ENCODE data around the gene CERT1. TPM values are rescaled to one million over a fixed set of nuclear protein-coding genes. Genes with fewer than 3 reads are reported as not detected.
A peak's percentile ranks its signal among the peaks of the same experiment; 100 is the strongest.
"Not testable (repeated sequence)": the region's sequence is repeated elsewhere in the genome, so short reads cannot be mapped to it uniquely, and the experiment has no call there.

The CERT1 gene
- total and polyA plus RNA-seq, 2 donors (not counting 1 experiment from before 2014, with no cell fraction given) = 18.0 to 36.0 TPM

- no peaks in the 10 kb centered on the region for H4K20me1 ChIP-seq (ENCODE audit: control insufficient read depth, extremely low read depth, insufficient read depth, low read length)
- H3K4me3 ChIP-seq (replicated peaks in 1 of 4; ENCODE audit: control extremely low read depth in 1 of 4, insufficient read depth in 1 of 4, low read depth in 3 of 4, low read length in 4 of 4) = no peak overlapping the region
- H3K79me2 ChIP-seq (ENCODE audit: control insufficient read depth, insufficient read depth, low read length) = peaks cover 45% of the 10 kb centered on the region
- H3K9me3 ChIP-seq (ENCODE audit: control insufficient read depth, insufficient read depth, low read depth, low read length) = no peaks in the 10 kb centered on the region
- H3K27ac ChIP-seq (ENCODE audit: insufficient read depth, low read length) = no peak overlapping the region
- H2AFZ ChIP-seq (ENCODE audit: low read length) = no peak overlapping the region
- H3K27me3 ChIP-seq (ENCODE audit: control insufficient read depth, insufficient read depth, low read length) = no peaks in the 10 kb centered on the region
- H3K4me2 ChIP-seq (ENCODE audit: extremely low read depth, insufficient read depth, low read length) = no peak overlapping the region
- H3K4me1 ChIP-seq (ENCODE audit: control insufficient read depth, extremely low read depth, insufficient read depth, low read length) = no peaks in the 10 kb centered on the region
- no peaks in the 10 kb centered on the region for H3K36me3 ChIP-seq (ENCODE audit: control insufficient read depth, insufficient read depth, low read length)
- no peak overlapping the region for H3K9ac ChIP-seq (ENCODE audit: insufficient read depth, low read length)
- TF ChIP-seq EZH2 (IDR thresholded peaks at IDR 0.05; ENCODE audit: low read length, missing control alignments) = no peak
- TF ChIP-seq CTCF (conservative IDR thresholded peaks at IDR 0.05 in 1 of 2, IDR thresholded peaks at IDR 0.05 in 1 of 2; ENCODE audit: low read depth in 1 of 2, low read length in 2 of 2) = no peak
- no peak for DNase-seq (ENCODE audit: low read depth in 2 of 2)
These were observed 25.4 kb upstream of the CERT1 start for GRCh38 chr5:75536694-75537360.

- no peaks in the 10 kb centered on the region for H4K20me1 ChIP-seq (ENCODE audit: control insufficient read depth, extremely low read depth, insufficient read depth, low read length)
- H3K27me3 ChIP-seq (ENCODE audit: control insufficient read depth, insufficient read depth, low read length) = no peaks in the 10 kb centered on the region
- H3K27ac ChIP-seq (ENCODE audit: insufficient read depth, low read length) = no peak overlapping the region
- no peaks in the 10 kb centered on the region for H3K9me3 ChIP-seq (ENCODE audit: control insufficient read depth, insufficient read depth, low read depth, low read length)
- H3K9ac ChIP-seq (ENCODE audit: insufficient read depth, low read length) = no peak overlapping the region
- H3K4me1 ChIP-seq (ENCODE audit: control insufficient read depth, extremely low read depth, insufficient read depth, low read length) = no peaks in the 10 kb centered on the region
- H3K4me2 ChIP-seq (ENCODE audit: extremely low read depth, insufficient read depth, low read length) = no peak overlapping the region
- H3K79me2 ChIP-seq (ENCODE audit: control insufficient read depth, insufficient read depth, low read length) = peaks cover 47% of the 10 kb centered on the region
- no peak overlapping the region for H2AFZ ChIP-seq (ENCODE audit: low read length)
- no peaks in the 10 kb centered on the region for H3K36me3 ChIP-seq (ENCODE audit: control insufficient read depth, insufficient read depth, low read length)
- DNase-seq (ENCODE audit: low read depth in 2 of 2) = no peak
- H3K4me3 ChIP-seq (replicated peaks in 1 of 4; ENCODE audit: control extremely low read depth in 1 of 4, insufficient read depth in 1 of 4, low read depth in 3 of 4, low read length in 4 of 4) = no peak overlapping the region
- no peak for TF ChIP-seq CTCF (conservative IDR thresholded peaks at IDR 0.05 in 1 of 2, IDR thresholded peaks at IDR 0.05 in 1 of 2; ENCODE audit: low read depth in 1 of 2, low read length in 2 of 2)
- TF ChIP-seq EZH2 (IDR thresholded peaks at IDR 0.05; ENCODE audit: low read length, missing control alignments) = no peak
These were observed 24.7 kb upstream of the CERT1 start for GRCh38 chr5:75536147-75536546.

- Histone ChIP-seq H3K79me2 (ENCODE audit: control insufficient read depth, insufficient read depth, low read length) (peaks cover 44% of the 10 kb centered on the region), H3K4me3 (replicated peaks in 1 of 4; ENCODE audit: control extremely low read depth in 1 of 4, insufficient read depth in 1 of 4, low read depth in 3 of 4, low read length in 4 of 4) (no peak overlapping the region)
These were observed 23.3 kb upstream of the CERT1 start for GRCh38 chr5:75534734-75535133.

GRCh38 chr5:75533716-75534115, 22.3 kb upstream of the CERT1 start:
- not testable (repeated sequence) for H3K27me3 ChIP-seq (ENCODE audit: control insufficient read depth, insufficient read depth, low read length); H2AFZ ChIP-seq (ENCODE audit: low read length); H3K9ac ChIP-seq (ENCODE audit: insufficient read depth, low read length); H4K20me1 ChIP-seq (ENCODE audit: control insufficient read depth, extremely low read depth, insufficient read depth, low read length); H3K4me2 ChIP-seq (ENCODE audit: extremely low read depth, insufficient read depth, low read length); H3K36me3 ChIP-seq (ENCODE audit: control insufficient read depth, insufficient read depth, low read length); H3K9me3 ChIP-seq (ENCODE audit: control insufficient read depth, insufficient read depth, low read depth, low read length); H3K4me3 ChIP-seq (replicated peaks in 1 of 4; ENCODE audit: control extremely low read depth in 1 of 4, insufficient read depth in 1 of 4, low read depth in 3 of 4, low read length in 4 of 4); H3K27ac ChIP-seq (ENCODE audit: insufficient read depth, low read length); H3K4me1 ChIP-seq (ENCODE audit: control insufficient read depth, extremely low read depth, insufficient read depth, low read length)
- peak in 1 of 2 donors; percentile 92 for DNase-seq (ENCODE audit: low read depth in 2 of 2)
- peaks cover 46% of the 10 kb centered on the region for H3K79me2 ChIP-seq (ENCODE audit: control insufficient read depth, insufficient read depth, low read length)

More at GRCh38 chr5:75534734-75535133, 23.3 kb upstream of the CERT1 start:
- TF ChIP-seq CTCF (conservative IDR thresholded peaks at IDR 0.05 in 1 of 2, IDR thresholded peaks at IDR 0.05 in 1 of 2; ENCODE audit: low read depth in 1 of 2, low read length in 2 of 2) (no peak), EZH2 (IDR thresholded peaks at IDR 0.05; ENCODE audit: low read length, missing control alignments) (no peak)
- H2AFZ ChIP-seq (ENCODE audit: low read length) = no peak overlapping the region
- H3K36me3 ChIP-seq (ENCODE audit: control insufficient read depth, insufficient read depth, low read length) = no peaks in the 10 kb centered on the region
- H3K9me3 ChIP-seq (ENCODE audit: control insufficient read depth, insufficient read depth, low read depth, low read length) = no peaks in the 10 kb centered on the region
- no peak for DNase-seq (ENCODE audit: low read depth in 2 of 2)
- no peak overlapping the region for H3K9ac ChIP-seq (ENCODE audit: insufficient read depth, low read length)
- H3K27ac ChIP-seq (ENCODE audit: insufficient read depth, low read length) = no peak overlapping the region
- no peaks in the 10 kb centered on the region for H3K4me1 ChIP-seq (ENCODE audit: control insufficient read depth, extremely low read depth, insufficient read depth, low read length)
- no peaks in the 10 kb centered on the region for H4K20me1 ChIP-seq (ENCODE audit: control insufficient read depth, extremely low read depth, insufficient read depth, low read length)
- no peaks in the 10 kb centered on the region for H3K27me3 ChIP-seq (ENCODE audit: control insufficient read depth, insufficient read depth, low read length)
- no peak overlapping the region for H3K4me2 ChIP-seq (ENCODE audit: extremely low read depth, insufficient read depth, low read length)

All from fibroblast of lung (primary cell).